Upper lobe of left lung (tissue), 4 donors: ENCODE data around the gene USP51.

Experiments
- EP300 ChIP-seq, 4 donors: sonication (generic); formaldehyde crosslinking; IDR thresholded peaks; one replicate each; pipeline ENCODE4 v1.5.1; 2017; ENCODE audit warnings: antibody characterized with exemption in 4 of 4, control low read depth in 2 of 4
- POLR2A ChIP-seq, 4 donors: fragments of 450-650 bp; IDR thresholded peaks; one replicate each; pipeline ENCODE4 v1.5.1; 2016 to 2017; ENCODE audit warnings: antibody characterized with exemption in 4 of 4, mild to moderate bottlenecking in 2 of 4
- POLR2AphosphoS5 ChIP-seq, 2 donors: sonication (generic); formaldehyde crosslinking; IDR thresholded peaks; one replicate each; pipeline ENCODE4 v1.5.1; 2017; ENCODE audit warnings: antibody characterized with exemption in 2 of 2
- TF ChIP-seq, protein P1 (sequence below), 6 experiments: fragments of 450-650 bp in 4 of 6; fragments of 200-600 bp in 2 of 6; sonication (generic) in 2 of 6; IDR thresholded peaks; one replicate each; pipeline ENCODE4 v1.5.1; 2016 to 2019; ENCODE audit warnings: antibody characterized with exemption in 6 of 6

DNA sequence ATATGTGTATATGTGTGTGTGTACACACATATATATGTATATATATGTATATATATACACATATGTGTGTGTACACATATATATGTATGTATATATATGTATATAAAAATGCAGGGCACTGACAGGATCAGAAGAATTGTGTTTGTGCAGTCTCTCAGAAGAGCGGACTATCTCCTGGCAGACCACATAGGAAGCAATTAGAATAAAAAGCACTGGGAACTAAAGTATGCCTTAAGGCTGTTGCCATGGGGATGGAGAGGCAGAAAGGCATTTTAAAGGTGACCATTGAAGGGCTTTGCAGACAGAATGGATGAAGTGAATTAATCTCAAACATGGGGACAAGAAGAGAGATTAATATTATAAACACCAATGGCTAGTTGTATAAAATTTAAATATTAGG is 33.7 kb upstream of the USP51 start:
- no peak for TF ChIP-seq POLR2A (IDR thresholded peaks at IDR 0.05)
- TF ChIP-seq, protein P1, sequence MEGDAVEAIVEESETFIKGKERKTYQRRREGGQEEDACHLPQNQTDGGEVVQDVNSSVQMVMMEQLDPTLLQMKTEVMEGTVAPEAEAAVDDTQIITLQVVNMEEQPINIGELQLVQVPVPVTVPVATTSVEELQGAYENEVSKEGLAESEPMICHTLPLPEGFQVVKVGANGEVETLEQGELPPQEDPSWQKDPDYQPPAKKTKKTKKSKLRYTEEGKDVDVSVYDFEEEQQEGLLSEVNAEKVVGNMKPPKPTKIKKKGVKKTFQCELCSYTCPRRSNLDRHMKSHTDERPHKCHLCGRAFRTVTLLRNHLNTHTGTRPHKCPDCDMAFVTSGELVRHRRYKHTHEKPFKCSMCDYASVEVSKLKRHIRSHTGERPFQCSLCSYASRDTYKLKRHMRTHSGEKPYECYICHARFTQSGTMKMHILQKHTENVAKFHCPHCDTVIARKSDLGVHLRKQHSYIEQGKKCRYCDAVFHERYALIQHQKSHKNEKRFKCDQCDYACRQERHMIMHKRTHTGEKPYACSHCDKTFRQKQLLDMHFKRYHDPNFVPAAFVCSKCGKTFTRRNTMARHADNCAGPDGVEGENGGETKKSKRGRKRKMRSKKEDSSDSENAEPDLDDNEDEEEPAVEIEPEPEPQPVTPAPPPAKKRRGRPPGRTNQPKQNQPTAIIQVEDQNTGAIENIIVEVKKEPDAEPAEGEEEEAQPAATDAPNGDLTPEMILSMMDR (IDR thresholded peaks at IDR 0.05) = no peak
- no peak for TF ChIP-seq POLR2AphosphoS5 (IDR thresholded peaks at IDR 0.05)
- no peak for TF ChIP-seq EP300 (IDR thresholded peaks at IDR 0.05)
